Activated CD8-positive, alpha-beta memory T cell treated with anti-CD3 and anti-CD28 coated beads for 24 hours (primary cell): ENCODE data around the gene FBF1.

Experiments
- DNase-seq: peaks from one replicate; pipeline ENCODE4 v3.0.0-alpha.2; 2020

Gene FBF1

GRCh38 chr17:75910699-75911098, 30.1 kb downstream of the FBF1 start:
- DNase-seq, result no peak

GRCh38 chr17:75909812-75910274, 31.0 kb downstream of the FBF1 start:
- DNase-seq, result no peak

GRCh38 chr17:75909051-75909811, 31.6 kb downstream of the FBF1 start:
- DNase-seq, result no peak

GRCh38 chr17:75908201-75908600, 32.6 kb downstream of the FBF1 start:
- DNase-seq, result no peak

- DNase-seq, result no peak
Measured at GRCh38 chr17:75906143-75906884, 34.5 kb downstream of the FBF1 start.

- DNase-seq, result peak; percentile 99
Measured at GRCh38 chr17:75904749-75905521, 35.9 kb downstream of the FBF1 start, which contains the start of gene MRPL38. TSS of gene MRPL38 (minus strand) at chr17:75904884. CDS start at chr17:75904875, 9 bp downstream.

GRCh38 chr17:75902406-75902805, 38.4 kb downstream of the FBF1 start:
- DNase-seq, result no peak

GRCh38 chr17:75901727-75902126, 39.1 kb downstream of the FBF1 start:
- DNase-seq, result no peak

GRCh38 chr17:75900691-75901533, 39.9 kb downstream of the FBF1 start:
- no peak for DNase-seq

GRCh38 chr17:75899767-75900468, 40.9 kb downstream of the FBF1 start:
- no peak for DNase-seq

- DNase-seq, result no peak
Measured at GRCh38 chr17:75899353-75899752, 41.5 kb downstream of the FBF1 start.

GRCh38 chr17:75898791-75899190, 42.1 kb downstream of the FBF1 start:
- no peak for DNase-seq

- no peak for DNase-seq
Measured at GRCh38 chr17:75898065-75898464, 42.8 kb downstream of the FBF1 start.

- no peak for DNase-seq
Measured at GRCh38 chr17:75897160-75898019, 43.5 kb downstream of the FBF1 start.

- DNase-seq, result peak; percentile 94
Measured at GRCh38 chr17:75896415-75897159, 44.3 kb downstream of the FBF1 start, which contains the start of gene TRIM65. TSS of gene TRIM65 (minus strand) at chr17:75896951. CDS start at chr17:75896937, 14 bp downstream.

GRCh38 chr17:75895370-75896155, 45.3 kb downstream of the FBF1 start:
- peak; percentile 71 for DNase-seq

- DNase-seq, result no peak
Measured at GRCh38 chr17:75894049-75894733, 46.7 kb downstream of the FBF1 start.
